HG02763 (cell line): ENCODE measurements around the gene TCERG1L.

Experiments
- ATAC-seq: cut with Tn5 transposase; IDR thresholded peaks from one replicate; pipeline ENCODE4 v1.9.1; 2021; ENCODE audit warnings: mild to moderate bottlenecking, moderate library complexity; ENCODE audit not compliant: unreplicated experiment

TCERG1L gene

DNA sequence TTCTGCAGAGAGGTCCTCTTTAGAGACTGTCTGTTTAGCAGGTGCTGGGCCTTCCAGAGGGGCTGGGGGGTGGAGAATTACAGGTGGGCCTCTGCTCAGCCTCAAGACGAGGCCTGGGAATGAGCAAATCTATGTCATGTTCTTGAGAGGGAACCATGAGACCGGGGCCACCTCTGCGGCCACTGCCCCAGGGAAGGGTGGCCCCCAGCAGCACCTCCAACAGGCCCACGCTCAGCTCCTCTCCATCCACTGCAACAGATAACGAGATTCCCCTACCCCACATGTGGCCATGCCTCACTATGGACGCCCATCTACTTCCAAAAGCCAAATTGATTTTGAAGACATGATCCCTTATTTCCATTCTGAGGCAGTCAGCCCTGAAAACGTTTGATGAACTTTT lies 176.9 kb downstream of the TCERG1L start:
- no peak for ATAC-seq

GRCh38 chr10:131134001-131134576 lies 177.4 kb downstream of the TCERG1L start:
- ATAC-seq = no peak

DNA sequence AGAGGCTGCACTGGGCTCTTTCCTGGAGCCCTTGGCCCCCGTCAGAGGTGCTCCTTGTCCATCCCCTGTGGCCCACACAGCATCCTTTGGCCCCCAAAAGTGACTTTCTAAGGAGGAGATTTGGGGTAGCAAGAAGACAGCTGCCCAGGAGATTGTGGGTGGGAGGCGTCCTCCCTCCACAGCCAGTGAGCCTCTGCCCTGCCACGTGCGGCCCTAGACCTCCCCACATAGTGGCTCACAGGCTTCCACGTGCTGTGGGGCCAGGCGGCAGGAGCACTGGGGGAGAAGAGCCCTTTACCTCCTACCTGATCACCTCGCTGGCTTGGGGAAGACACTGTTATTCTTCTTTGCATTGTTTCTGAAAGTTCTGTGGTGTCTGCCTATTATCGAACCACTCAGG lies 178.8 kb downstream of the TCERG1L start:
- ATAC-seq = no peak

DNA sequence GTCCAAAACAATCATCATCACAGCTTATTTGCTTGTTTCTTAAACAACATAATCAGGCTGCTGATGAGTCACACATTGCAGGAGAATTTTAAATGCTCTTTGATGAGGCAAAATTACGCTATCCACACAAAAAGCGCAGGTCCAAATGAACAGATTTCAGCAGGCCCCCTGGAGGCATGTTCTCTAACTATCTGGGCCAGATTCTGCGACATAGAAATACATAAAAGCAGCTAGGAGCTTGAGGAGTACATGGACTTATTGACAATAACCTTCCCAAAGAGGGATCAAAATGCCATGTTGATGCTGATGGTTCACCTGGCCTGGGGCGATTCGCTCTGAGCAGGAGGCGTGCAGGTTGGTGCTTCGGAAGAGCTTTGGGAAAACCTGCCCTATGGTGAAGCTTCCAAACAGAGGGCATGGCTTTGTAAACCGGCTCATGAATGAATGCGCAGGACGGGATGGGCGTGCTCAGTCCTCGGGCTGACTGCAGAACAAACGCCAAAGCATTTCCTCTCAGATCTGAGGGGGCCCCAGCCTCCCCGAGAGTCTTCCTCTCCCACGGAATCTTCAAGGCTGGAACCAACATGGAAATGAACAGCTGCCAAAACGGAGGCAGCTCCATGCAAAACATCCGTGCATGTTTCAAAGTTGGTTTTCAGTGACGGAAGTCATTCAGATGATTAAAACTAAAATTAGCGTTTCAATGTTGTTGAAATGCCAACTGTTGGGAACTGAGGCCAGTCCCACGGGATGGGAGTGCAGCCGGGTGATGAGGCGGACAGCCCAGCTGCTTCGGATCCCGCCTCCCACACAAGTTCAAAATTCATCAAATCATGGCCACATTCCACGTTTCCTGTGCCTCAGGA lies 179.6 kb downstream of the TCERG1L start:
- ATAC-seq = no peak

GRCh38 chr10:131130025-131130424 lies 181.5 kb downstream of the TCERG1L start:
- ATAC-seq = no peak

DNA sequence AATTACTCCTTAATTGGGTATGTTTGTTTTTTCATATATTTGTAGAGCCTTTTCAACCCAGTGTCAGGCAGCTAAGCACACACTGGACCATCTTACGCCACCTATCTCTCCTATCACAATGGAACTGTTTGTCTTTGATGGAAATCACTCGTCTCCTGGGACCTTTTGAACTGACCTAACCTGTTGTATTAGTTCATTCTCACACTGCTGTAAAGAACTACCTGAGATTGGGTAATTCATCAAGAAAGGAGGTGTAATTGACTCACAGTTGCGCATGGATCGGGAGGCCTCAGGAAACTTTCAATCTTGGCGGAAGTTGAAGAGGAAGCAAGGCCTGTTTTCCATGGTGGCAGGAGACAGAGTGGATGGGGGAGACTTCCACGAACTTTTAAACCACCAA lies 182.0 kb downstream of the TCERG1L start:
- no peak for ATAC-seq

GRCh38 chr10:131128731-131129130 lies 182.8 kb downstream of the TCERG1L start:
- no peak for ATAC-seq

DNA sequence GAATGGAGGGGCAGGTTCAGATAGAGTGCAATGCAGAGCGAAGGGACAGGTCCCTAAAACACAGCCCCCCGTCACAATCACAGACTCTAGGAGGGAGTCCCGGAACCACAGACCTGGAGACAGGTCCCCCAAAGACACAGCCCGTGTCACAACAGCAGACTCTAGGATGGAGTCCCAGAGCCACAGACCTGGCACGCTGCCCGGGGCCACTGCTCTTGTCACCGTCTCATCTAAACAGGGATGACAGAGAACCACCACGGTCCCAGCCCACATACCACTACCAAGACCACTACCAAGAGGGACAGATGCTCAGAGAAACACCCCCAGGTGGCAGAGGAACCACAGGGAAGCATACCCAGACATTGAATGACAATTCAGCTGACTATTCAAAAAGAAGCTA lies 183.9 kb downstream of the TCERG1L start:
- ATAC-seq = no peak

DNA sequence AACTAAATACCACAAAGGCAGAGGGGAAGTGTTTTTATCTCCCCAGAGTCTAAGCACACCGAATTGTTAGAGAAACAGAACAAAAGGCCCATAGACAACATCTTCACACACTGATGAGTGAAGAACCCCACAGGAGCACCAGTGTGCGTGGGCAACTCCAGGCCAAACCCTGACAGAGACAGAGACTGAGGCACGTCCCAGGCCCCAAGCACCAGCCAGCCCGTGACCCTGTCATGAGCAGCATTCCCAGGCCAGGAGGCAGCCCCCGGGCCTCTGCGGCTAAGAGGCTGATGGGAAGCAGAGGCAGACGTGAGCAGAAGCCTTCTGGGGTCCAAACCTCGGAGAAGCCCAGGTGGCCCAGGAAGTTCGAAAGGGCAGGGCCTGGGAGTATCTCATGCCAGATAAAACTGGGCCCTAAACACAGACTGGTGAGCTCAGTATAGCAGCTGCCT lies 184.4 kb downstream of the TCERG1L start:
- ATAC-seq = no peak

- no peak for ATAC-seq
Observed at GRCh38 chr10:131126321-131127137, 185.0 kb downstream of the TCERG1L start.

- no peak for ATAC-seq
Observed at GRCh38 chr10:131125511-131126225, 185.9 kb downstream of the TCERG1L start.

GRCh38 chr10:131124945-131125344 lies 186.6 kb downstream of the TCERG1L start:
- ATAC-seq = no peak

DNA sequence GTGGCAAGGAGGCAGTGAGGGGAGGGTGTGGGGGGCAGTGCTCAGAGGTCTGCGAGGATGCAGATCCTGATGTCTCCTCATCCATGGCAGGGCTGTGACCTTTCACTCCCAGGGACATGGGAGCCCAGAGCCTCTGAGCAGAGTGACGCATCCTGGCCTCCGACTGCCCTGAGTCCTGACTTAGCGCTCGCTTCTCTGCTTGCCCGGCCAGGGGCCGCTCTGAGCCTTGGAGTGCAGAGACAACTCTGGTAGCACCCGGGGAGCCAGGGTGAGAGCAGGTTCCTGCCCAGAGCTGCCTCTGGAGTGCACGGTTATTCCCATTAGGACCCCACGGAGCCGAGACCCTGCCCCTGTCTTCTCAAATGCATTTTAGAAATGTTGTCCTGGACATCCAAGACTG lies 188.0 kb downstream of the TCERG1L start:
- ATAC-seq = no peak

DNA sequence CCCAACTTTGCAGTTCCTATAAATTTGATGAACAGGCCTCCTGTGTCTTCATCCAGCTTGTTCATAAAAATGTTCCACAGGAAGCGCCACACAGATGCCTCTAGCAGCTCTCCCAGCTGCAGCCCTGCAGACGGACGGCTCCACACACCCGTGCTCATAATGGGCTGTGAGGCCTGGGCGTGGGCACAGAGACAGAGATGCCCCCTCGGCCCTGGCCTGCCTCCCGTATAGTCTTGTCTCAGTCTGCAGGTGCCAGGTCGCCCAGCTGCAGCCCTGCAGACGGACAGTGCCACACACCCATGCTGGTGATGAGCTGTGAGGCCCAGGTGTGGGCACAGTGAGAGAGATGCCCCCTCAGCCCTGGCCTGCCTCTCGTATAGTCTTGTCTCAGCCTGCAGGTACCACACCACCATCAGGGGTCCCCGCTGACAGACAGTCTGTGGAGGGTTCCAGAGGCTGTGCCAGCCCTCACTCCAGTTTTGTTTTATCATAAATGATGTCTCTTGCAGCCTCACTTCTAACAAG lies 189.9 kb downstream of the TCERG1L start:
- no peak for ATAC-seq

DNA sequence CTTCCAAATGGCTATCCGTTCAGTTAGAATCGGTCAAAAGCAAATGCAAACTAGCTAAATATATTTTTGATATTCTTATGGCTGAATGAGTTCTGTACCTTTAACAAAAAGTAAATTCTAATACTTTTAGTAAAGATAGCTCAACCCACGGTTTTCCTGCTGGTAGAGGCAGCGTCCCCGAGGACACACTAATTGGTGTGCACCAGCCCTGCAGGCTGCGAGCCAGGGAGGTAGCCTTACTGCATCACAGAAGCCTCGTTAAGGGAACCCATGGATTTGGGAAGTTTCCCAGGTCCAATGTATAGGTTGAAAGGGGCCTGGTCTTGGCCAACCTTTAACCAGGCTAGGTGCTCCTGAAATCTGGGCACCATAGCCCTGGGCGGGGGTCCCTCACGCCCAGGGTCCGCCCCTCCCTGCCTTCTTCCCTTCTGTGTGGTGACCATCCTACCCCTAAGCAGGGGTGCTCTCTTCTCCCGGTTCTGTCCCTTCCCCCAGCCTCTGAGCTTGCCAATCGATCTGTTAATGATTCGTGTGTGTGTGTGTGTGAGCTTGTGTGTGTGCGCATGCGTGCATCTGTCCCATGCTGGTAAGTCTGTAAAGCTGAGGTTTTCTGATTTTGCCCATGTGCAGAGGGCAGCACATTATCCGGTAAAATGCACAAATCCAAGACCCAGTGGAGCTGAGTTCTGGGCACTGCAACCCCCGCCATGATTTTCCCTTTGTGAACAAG lies 191.7 kb downstream of the TCERG1L start:
- no peak for ATAC-seq

- ATAC-seq = no peak
Observed at GRCh38 chr10:131117416-131118212, 193.9 kb downstream of the TCERG1L start.

DNA sequence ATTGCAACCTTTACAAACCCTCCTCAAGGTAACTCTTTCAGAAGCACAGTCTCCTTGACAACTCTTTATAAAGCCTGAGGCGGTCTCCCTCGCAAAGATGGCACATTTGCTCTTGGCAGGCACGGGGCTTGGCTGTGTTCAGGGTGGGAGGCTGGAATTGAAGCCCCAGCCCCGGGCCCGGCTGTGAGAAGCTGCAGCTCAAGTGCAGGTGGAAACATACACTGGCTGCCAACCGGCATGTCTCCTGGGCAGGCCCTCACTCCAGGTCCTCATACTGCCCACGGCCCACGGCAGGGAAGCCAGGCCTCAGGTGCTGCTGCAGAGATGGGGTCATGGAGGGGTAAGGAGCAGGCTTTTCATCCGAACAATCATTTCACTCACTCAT lies 194.5 kb downstream of the TCERG1L start:
- no peak for ATAC-seq

GRCh38 chr10:131116216-131116990 lies 195.1 kb downstream of the TCERG1L start:
- no peak for ATAC-seq

DNA sequence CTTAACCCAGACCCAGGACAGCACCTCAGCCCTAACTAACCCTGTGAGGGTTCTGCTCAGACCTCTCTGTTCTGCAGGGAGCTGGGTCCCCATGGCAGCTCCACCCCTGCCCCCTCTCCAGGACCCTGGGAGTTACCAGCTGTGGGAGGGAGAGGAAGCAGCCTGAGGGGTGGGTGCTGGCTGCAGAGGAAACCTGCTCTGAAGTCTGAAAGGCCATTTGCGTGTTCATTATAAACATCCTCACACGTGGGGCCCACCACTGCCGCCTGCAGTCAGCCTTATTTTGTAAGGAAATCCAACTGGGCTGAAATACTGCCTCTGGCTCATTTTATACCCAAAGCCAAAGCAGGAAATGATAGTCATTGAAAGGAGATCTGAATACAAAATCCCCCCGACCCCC lies 195.7 kb downstream of the TCERG1L start:
- no peak for ATAC-seq
